Measurements from ENCODE around the gene INPP4B.

DNA sequence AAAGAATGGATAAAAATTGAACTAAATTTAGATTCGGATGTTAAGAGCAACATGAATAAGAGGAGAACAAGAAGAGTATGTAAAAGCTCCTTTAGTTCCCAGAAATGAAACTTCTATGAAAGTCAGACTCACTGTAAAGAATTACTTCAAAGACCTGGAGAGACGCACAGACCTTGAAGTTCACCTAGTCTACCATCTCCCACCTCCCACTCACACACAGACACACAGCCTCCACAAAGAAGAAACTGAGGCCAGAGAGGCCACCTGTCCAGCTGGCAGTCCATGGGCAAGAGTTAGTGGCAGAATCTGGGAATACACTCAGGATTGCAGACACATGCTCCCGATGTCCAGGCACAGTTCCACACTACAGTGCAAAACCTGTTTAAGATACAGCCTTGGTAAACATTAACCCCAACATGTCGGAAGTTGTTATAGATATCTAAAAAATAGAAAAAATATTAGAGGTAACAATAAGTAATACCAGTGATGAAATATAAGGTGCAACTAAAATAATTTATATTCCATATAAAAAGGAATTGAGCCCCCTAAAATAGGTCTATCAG, 288.8 kb downstream of the INPP4B start:
- TF ChIP-seq, protein P1, sequence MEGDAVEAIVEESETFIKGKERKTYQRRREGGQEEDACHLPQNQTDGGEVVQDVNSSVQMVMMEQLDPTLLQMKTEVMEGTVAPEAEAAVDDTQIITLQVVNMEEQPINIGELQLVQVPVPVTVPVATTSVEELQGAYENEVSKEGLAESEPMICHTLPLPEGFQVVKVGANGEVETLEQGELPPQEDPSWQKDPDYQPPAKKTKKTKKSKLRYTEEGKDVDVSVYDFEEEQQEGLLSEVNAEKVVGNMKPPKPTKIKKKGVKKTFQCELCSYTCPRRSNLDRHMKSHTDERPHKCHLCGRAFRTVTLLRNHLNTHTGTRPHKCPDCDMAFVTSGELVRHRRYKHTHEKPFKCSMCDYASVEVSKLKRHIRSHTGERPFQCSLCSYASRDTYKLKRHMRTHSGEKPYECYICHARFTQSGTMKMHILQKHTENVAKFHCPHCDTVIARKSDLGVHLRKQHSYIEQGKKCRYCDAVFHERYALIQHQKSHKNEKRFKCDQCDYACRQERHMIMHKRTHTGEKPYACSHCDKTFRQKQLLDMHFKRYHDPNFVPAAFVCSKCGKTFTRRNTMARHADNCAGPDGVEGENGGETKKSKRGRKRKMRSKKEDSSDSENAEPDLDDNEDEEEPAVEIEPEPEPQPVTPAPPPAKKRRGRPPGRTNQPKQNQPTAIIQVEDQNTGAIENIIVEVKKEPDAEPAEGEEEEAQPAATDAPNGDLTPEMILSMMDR (conservative IDR thresholded peaks at IDR 0.05 in 1 of 2, IDR thresholded peaks at IDR 0.05 in 1 of 2; ENCODE audit: low read depth in 1 of 2, low read length in 2 of 2), result no peak
- TF ChIP-seq EZH2 (IDR thresholded peaks at IDR 0.05; ENCODE audit: low read length, missing control alignments), result no peak

All from fibroblast of lung (primary cell).